Activated CD4-positive, alpha-beta T cell treated with anti-CD3 and anti-CD28 coated beads, Interleukin-2, amount 10 ng/mL, durations not matched to agents 7 days and 5 days (primary cell): ENCODE measurements around the gene VWA3B. TPM values are rescaled to one million over a fixed set of nuclear protein-coding genes. Genes with fewer than 3 reads are reported as not detected.

Source experiments
- CTCF ChIA-PET: fragments of 350-600 bp; sonication (Branson Sonifier 250); formaldehyde crosslinking; loops from one replicate; lab custom pipeline; 2021; ENCODE audit warnings: antibody characterized with exemption; lab: Charles Lee
- POLR2A ChIA-PET: fragments of 350-600 bp; sonication (Branson Sonifier 250); formaldehyde crosslinking; loops from one replicate; lab custom pipeline; 2021; ENCODE audit warnings: antibody characterized with exemption; lab: Charles Lee
- DNase-seq: peaks from one replicate; pipeline ENCODE4 v3.0.0-alpha.2; 2020
- H3K27ac Mint-ChIP-seq: one replicate; pipeline ENCODE4 v1.8.0; 2021; ENCODE audit warnings: mild to moderate bottlenecking, moderate library complexity, mixed read lengths
- H3K27me3 Mint-ChIP-seq: one replicate; pipeline ENCODE4 v1.8.0; 2021; ENCODE audit warnings: mixed read lengths
- H3K36me3 Mint-ChIP-seq: one replicate; pipeline ENCODE4 v1.8.0; 2021; ENCODE audit warnings: low read depth, mixed read lengths
- H3K4me1 Mint-ChIP-seq: one replicate; pipeline ENCODE4 v1.8.0; 2021; ENCODE audit warnings: mixed read lengths
- H3K4me3 Mint-ChIP-seq: one replicate; pipeline ENCODE4 v1.8.0; 2021; ENCODE audit warnings: mild to moderate bottlenecking, moderate library complexity, mixed read lengths
- H3K9me3 Mint-ChIP-seq: one replicate; pipeline ENCODE4 v1.8.0; 2021; ENCODE audit warnings: mixed read lengths
- total RNA-seq, 2 experiments: library from RNA; stranded (reverse); gene quantifications; one replicate each; pipeline ENCODE4 v1.2.3, GENCODE V29; 2021

The VWA3B gene
- total RNA-seq, 2 experiments from 2014 or later, result not detected

- Mint-ChIP-seq H3K27me3 (peaks cover 37% of the 10 kb centered on the region), H3K36me3 (no peaks in the 10 kb centered on the region), H3K4me1 (no peaks in the 10 kb centered on the region), H3K9me3 (no peaks in the 10 kb centered on the region), H3K27ac (no peak overlapping the region), H3K4me3 (no peak overlapping the region)
- ChIA-PET CTCF (interaction anchor here (0.8 kb wide), 1 partner anchor 8 kb away, joined by 3 read pairs; no protein-coding TSS in a partner anchor), POLR2A (no interaction called here)
- no peak for DNase-seq
Measured at GRCh38 chr2:98172150-98172765, 85.3 kb downstream of the VWA3B start.

DNA sequence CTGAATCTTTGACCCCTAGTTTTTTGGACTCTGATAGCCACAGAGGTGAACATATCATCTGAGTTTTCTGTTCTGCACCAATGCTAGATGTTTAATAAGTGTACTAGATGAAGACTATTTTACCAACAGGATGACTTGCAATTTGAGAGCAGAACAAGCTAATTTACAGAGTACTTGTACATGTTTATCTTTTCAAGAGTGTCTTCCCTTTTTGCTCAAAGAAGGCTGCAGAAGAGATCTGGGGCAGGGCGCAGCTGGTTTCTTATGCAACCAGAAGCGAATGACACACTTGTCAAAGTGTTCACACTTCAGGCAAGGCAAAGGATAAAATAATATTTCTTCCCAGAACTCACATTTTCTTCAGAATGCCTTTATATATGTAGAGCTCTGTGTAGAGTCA lies 86.0 kb downstream of the VWA3B start:
- no peak for DNase-seq
- H3K4me1 Mint-ChIP-seq, result no peaks in the 10 kb centered on the region
- H3K4me3 Mint-ChIP-seq, result no peak overlapping the region
- ChIA-PET POLR2A (no interaction called here), CTCF (interaction anchor here (1.6 kb wide), 1 partner anchor 13 kb away, joined by 3 read pairs; no protein-coding TSS in a partner anchor)
- no peak overlapping the region for H3K27ac Mint-ChIP-seq
- H3K36me3 Mint-ChIP-seq, result no peaks in the 10 kb centered on the region
- H3K9me3 Mint-ChIP-seq, result no peaks in the 10 kb centered on the region
- H3K27me3 Mint-ChIP-seq, result peaks cover 39% of the 10 kb centered on the region

GRCh38 chr2:98175811-98176210 lies 88.8 kb downstream of the VWA3B start:
- H3K9me3 Mint-ChIP-seq, result no peaks in the 10 kb centered on the region
- ChIA-PET CTCF (no interaction called here), POLR2A (no interaction called here)
- H3K36me3 Mint-ChIP-seq, result no peaks in the 10 kb centered on the region
- H3K27me3 Mint-ChIP-seq, result peaks cover 40% of the 10 kb centered on the region
- no peaks in the 10 kb centered on the region for H3K4me1 Mint-ChIP-seq
- H3K4me3 Mint-ChIP-seq, result no peak overlapping the region
- DNase-seq, result no peak
- H3K27ac Mint-ChIP-seq, result no peak overlapping the region

DNA sequence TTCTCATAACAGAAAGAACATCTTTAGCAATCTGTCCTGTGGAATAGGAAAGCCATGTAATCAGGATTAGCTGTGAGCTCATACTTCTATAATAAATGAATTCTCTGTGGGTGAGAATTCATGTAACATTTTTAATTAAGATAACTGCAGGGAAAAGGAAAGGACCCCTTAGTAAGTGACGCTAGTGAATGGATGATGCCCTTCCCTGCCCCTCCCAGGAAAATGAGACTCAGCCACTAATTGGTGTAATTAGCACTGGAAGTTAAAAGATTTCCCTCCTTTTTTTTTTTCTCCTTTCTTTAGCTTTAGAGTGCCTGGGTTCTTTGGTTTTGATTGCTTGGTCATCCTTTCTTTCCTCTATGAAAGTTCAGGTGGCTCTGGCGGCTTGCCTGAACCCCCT lies 90.3 kb downstream of the VWA3B start:
- Mint-ChIP-seq H3K4me1 (no peaks in the 10 kb centered on the region), H3K9me3 (no peaks in the 10 kb centered on the region), H3K27ac (no peak overlapping the region), H3K27me3 (peaks cover 37% of the 10 kb centered on the region), H3K4me3 (no peak overlapping the region), H3K36me3 (no peaks in the 10 kb centered on the region)
- DNase-seq, result no peak
- POLR2A ChIA-PET, result no interaction called here
- CTCF ChIA-PET, result interaction anchor here (0.6 to 1.4 kb wide), 3 partner anchors 11 to 379 kb away, joined by 3 to 4 read pairs (median 3); no protein-coding TSS in a partner anchor

- Mint-ChIP-seq H3K4me1 (no peaks in the 10 kb centered on the region), H3K36me3 (no peaks in the 10 kb centered on the region), H3K27ac (no peak overlapping the region), H3K9me3 (no peaks in the 10 kb centered on the region), H3K27me3 (peaks cover 34% of the 10 kb centered on the region), H3K4me3 (no peak overlapping the region)
- no peak for DNase-seq
- POLR2A ChIA-PET, result no interaction called here
- CTCF ChIA-PET, result interaction anchor here (0.9 to 1.1 kb wide), 2 partner anchors 14 to 53 kb away, joined by 3 read pairs; no protein-coding TSS in a partner anchor
Measured at GRCh38 chr2:98177986-98178385, 91.0 kb downstream of the VWA3B start.

DNA sequence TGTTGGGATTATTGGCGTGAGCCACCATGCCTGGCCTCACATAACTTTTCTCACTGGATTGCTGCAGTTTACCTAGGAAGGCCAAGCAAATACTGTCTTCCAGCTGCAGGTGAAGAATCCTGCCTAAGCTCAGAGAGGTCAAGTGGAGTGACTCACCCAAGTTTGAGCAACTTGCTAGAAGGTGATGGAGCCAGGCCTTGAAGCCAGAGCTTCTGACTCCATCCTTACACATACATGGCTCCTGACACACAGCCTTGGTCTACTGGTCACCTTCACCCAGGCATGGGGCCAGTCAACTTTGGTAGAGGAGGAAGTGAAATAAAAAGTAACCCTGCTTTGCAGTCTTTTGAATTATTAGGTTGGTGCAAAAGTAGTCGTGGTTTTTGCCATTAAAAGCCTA lies 93.5 kb downstream of the VWA3B start:
- no peak for DNase-seq
- no peak overlapping the region for H3K27ac Mint-ChIP-seq
- H3K9me3 Mint-ChIP-seq, result no peaks in the 10 kb centered on the region
- no peak overlapping the region for H3K4me3 Mint-ChIP-seq
- no peaks in the 10 kb centered on the region for H3K4me1 Mint-ChIP-seq
- POLR2A ChIA-PET, result no interaction called here
- peaks cover 27% of the 10 kb centered on the region for H3K27me3 Mint-ChIP-seq
- no peaks in the 10 kb centered on the region for H3K36me3 Mint-ChIP-seq
- CTCF ChIA-PET, result interaction anchor here (0.9 kb wide), 1 partner anchor 8 kb away, joined by 3 read pairs; no protein-coding TSS in a partner anchor

- DNase-seq, result no peak
- Mint-ChIP-seq H3K36me3 (no peaks in the 10 kb centered on the region), H3K9me3 (no peaks in the 10 kb centered on the region), H3K4me3 (no peak overlapping the region), H3K27me3 (peaks cover 19% of the 10 kb centered on the region), H3K4me1 (no peaks in the 10 kb centered on the region), H3K27ac (no peak overlapping the region)
- ChIA-PET POLR2A (no interaction called here), CTCF (interaction anchor here (0.9 kb wide), 1 partner anchor 9 kb away, joined by 3 read pairs; no protein-coding TSS in a partner anchor)
Measured at GRCh38 chr2:98181346-98181745, 94.4 kb downstream of the VWA3B start.

GRCh38 chr2:98185801-98186200 lies 98.8 kb downstream of the VWA3B start:
- H3K27me3 Mint-ChIP-seq, result no peaks in the 10 kb centered on the region
- H3K27ac Mint-ChIP-seq, result no peak overlapping the region
- H3K4me1 Mint-ChIP-seq, result no peaks in the 10 kb centered on the region
- H3K4me3 Mint-ChIP-seq, result no peak overlapping the region
- CTCF ChIA-PET, result interaction anchor here (0.6 kb wide), 1 partner anchor 96 kb away, joined by 3 read pairs; no protein-coding TSS in a partner anchor
- no peaks in the 10 kb centered on the region for H3K36me3 Mint-ChIP-seq
- no peaks in the 10 kb centered on the region for H3K9me3 Mint-ChIP-seq
- DNase-seq, result no peak
- POLR2A ChIA-PET, result no interaction called here

- no peak overlapping the region for H3K4me3 Mint-ChIP-seq
- CTCF ChIA-PET, result interaction anchor here (1.0 to 1.3 kb wide), 2 partner anchors 10 to 33 kb away, joined by 3 to 4 read pairs; no protein-coding TSS in a partner anchor
Measured at GRCh38 chr2:98187194-98187593, 100.2 kb downstream of the VWA3B start.

DNA sequence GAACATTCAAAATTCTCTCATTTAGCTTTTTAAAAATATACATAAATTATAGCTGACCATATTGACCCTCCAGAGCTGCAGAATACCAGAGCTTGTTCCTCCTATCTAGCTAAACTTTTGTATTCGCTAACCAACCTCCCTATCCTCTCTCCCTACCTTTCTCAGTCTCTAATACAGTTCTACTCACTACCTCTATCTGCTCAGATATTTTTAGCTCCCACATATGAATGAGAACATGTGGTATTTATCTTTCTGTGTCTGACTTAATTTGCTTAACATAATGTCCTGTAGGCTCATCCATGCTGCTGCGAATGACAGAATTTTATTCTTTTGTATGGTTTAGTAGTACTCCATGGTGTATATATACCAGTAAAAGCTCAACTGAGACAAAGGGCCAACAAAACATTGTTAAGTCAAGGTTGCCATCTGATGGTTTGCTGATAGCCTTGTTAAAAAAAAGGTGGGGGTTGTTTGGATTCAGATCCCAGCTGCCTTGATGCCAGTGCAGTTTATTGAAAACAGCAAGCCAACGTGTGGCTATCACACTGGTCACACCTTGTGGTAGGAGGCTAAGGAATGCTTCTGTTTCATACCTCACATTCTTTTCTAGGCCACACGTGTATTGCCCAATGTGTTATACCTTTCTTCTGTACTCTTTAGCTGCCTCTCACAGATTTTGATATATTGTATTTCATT lies 101.5 kb downstream of the VWA3B start:
- Mint-ChIP-seq H3K27me3 (peaks cover 5% of the 10 kb centered on the region), H3K27ac (no peak overlapping the region), H3K4me1 (no peaks in the 10 kb centered on the region), H3K36me3 (no peaks in the 10 kb centered on the region), H3K9me3 (no peaks in the 10 kb centered on the region), H3K4me3 (no peak overlapping the region)
- ChIA-PET POLR2A (no interaction called here), CTCF (interaction anchor here (1.3 kb wide), 1 partner anchor 12 kb away, joined by 4 read pairs; no protein-coding TSS in a partner anchor)
- DNase-seq, result no peak

More at GRCh38 chr2:98187194-98187593, 100.2 kb downstream of the VWA3B start:
- Mint-ChIP-seq H3K27me3 (no peaks in the 10 kb centered on the region), H3K9me3 (no peaks in the 10 kb centered on the region), H3K27ac (no peak overlapping the region), H3K36me3 (no peaks in the 10 kb centered on the region), H3K4me1 (no peaks in the 10 kb centered on the region)
- POLR2A ChIA-PET, result no interaction called here
- no peak for DNase-seq

DNA sequence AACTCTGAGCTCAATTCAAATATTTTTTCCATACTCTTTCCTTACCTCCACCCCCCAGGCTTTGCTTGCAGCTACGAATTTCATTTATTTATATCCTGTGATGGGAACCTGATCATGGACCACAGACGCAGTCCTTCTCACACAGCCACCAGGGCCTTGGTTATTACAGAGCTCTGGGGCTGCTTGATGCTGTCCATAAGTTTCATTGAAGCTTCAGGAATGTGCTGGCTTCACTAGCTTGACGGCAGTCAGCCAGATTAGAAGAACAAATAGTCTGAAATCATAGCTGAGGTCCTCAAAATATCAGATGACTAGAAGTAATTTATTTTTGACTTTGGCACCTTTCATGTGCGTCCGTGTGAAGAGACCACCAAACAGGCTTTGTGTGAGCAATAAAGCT lies 104.9 kb downstream of the VWA3B start:
- POLR2A ChIA-PET, result no interaction called here
- Mint-ChIP-seq H3K4me1 (no peaks in the 10 kb centered on the region), H3K4me3 (no peak overlapping the region), H3K9me3 (no peaks in the 10 kb centered on the region), H3K36me3 (no peaks in the 10 kb centered on the region), H3K27me3 (peaks cover 13% of the 10 kb centered on the region), H3K27ac (no peak overlapping the region)
- CTCF ChIA-PET, result no interaction called here
- no peak for DNase-seq

DNA sequence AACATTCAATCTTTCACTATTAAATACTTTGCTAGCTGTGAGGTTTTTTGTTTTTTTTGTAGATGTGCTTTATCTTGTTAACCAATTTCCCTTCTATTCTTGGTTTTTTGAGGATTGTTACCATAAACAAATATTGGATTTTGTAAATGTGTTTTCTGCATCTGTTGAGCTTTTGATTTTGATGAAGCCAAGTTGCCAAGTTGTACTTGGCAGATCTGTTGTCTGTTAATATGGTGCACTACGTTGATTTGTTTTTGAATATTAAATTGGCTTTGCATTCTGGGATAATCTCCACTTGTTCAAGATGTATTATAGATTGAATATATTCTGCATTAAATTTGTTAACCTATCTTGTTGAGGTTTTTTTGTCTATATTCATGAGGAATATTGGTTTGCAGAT lies 114.6 kb downstream of the VWA3B start:
- Mint-ChIP-seq H3K36me3 (no peaks in the 10 kb centered on the region), H3K9me3 (no peaks in the 10 kb centered on the region), H3K27me3 (peaks cover 28% of the 10 kb centered on the region), H3K27ac (no peak overlapping the region), H3K4me1 (no peaks in the 10 kb centered on the region), H3K4me3 (no peak overlapping the region)
- ChIA-PET CTCF (no interaction called here), POLR2A (no interaction called here)
- no peak for DNase-seq

- POLR2A ChIA-PET, result no interaction called here
Measured at GRCh38 chr2:98205889-98206288, 118.9 kb downstream of the VWA3B start.

More at GRCh38 chr2:98205889-98206288, 118.9 kb downstream of the VWA3B start:
- Mint-ChIP-seq H3K4me1 (no peaks in the 10 kb centered on the region), H3K4me3 (no peak overlapping the region), H3K9me3 (no peaks in the 10 kb centered on the region), H3K36me3 (no peaks in the 10 kb centered on the region), H3K27ac (no peak overlapping the region), H3K27me3 (peaks cover 14% of the 10 kb centered on the region)
- DNase-seq, result no peak
- CTCF ChIA-PET, result no interaction called here
